H1 (cell line): ENCODE results near the gene TAC1. TPM values are rescaled to one million over a fixed set of nuclear protein-coding genes. Genes with fewer than 3 reads are reported as not detected.
A peak's percentile ranks its signal among the peaks of the same experiment; 100 is the strongest.

Experiments used
- CTCF ChIA-PET: fragments of 300-600 bp; sonication (Branson Sonifier 250); formaldehyde crosslinking; loops from one replicate; lab custom pipeline; 2021; ENCODE audit not compliant: partially characterized antibody; lab: Charles Lee
- POLR2A ChIA-PET: fragments of 300-600 bp; sonication (Branson Sonifier 250); formaldehyde crosslinking; loops from one replicate; lab custom pipeline; 2021; ENCODE audit warnings: inconsistent platforms; ENCODE audit not compliant: partially characterized antibody; lab: Charles Lee
- DNase-seq, 2 experiments: peaks; one replicate each; pipeline versions ENCODE4 v3.0.0 to v3.0.0-alpha.2; 2010 to 2022; ENCODE audit warnings: low spot score in 2 of 2, low read depth in 1 of 2, mixed read lengths in 1 of 2
- FAIRE-seq: peaks from 2 replicates; lab custom pipeline; 2011; peaks lifted over from hg19 to GRCh38; lab: Jason Lieb, UNC
- H2AFZ ChIP-seq: 2 replicates; pipeline ENCODE4 v1.8.1; 2012; ENCODE audit warnings: low read length, inconsistent platforms
- H2AK5ac ChIP-seq: 2 replicates; pipeline ENCODE4 v1.6.1; 2013; ENCODE audit warnings: low read depth, low read length
- H2BK120ac ChIP-seq: replicated peaks from 2 replicates; pipeline ENCODE3; 2013; ENCODE audit warnings: low read depth, low read length, inconsistent platforms
- H2BK12ac ChIP-seq: 2 replicates; pipeline ENCODE4 v1.6.1; 2013; ENCODE audit warnings: low read depth, low read length
- H2BK15ac ChIP-seq: 2 replicates; pipeline ENCODE4 v1.6.1; 2013; ENCODE audit warnings: low read length
- H2BK20ac ChIP-seq: 2 replicates; pipeline ENCODE4 v1.6.1; 2013; ENCODE audit warnings: low read length
- H2BK5ac ChIP-seq: 2 replicates; pipeline ENCODE4 v1.6.1; 2013; ENCODE audit warnings: low read depth, low read length
- H3K14ac ChIP-seq: 2 replicates; pipeline ENCODE4 v1.6.1; 2013; ENCODE audit warnings: inconsistent platforms; ENCODE audit not compliant: insufficient read length
- H3K18ac ChIP-seq: 2 replicates; pipeline ENCODE4 v1.6.1; 2013; ENCODE audit warnings: low read length; ENCODE audit errors: extremely low read depth
- H3K23ac ChIP-seq: 2 replicates; pipeline ENCODE4 v1.6.1; 2013; ENCODE audit warnings: inconsistent platforms; ENCODE audit not compliant: insufficient read length
- H3K23me2 ChIP-seq: 2 replicates; pipeline ENCODE4 v1.6.1; 2013; ENCODE audit warnings: low read depth, low read length
- H3K27ac ChIP-seq: 2 replicates; pipeline ENCODE4 v1.6.1; 2011; ENCODE audit warnings: low read depth, low read length, inconsistent platforms
- H3K27me3 ChIP-seq, 4 experiments: replicated peaks in 1 of 4; 1 replicate in 1 of 4; 2 replicates in 3 of 4; pipeline versions ENCODE4 v1.6.1 to v1.8.1; 2011 to 2013; ENCODE audit warnings: low read length in 3 of 4, mild to moderate bottlenecking in 3 of 4, inconsistent platforms in 2 of 4, mixed read lengths in 2 of 4, moderate library complexity in 1 of 4; ENCODE audit not compliant: control insufficient read depth in 3 of 4, insufficient read depth in 3 of 4; ENCODE audit errors: extremely low read depth in 1 of 4
- H3K36me3 ChIP-seq, 4 experiments: 2 replicates each; pipeline versions ENCODE4 v1.6.1 to v1.8.1; 2011 to 2013; ENCODE audit warnings: mild to moderate bottlenecking in 4 of 4, low read length in 3 of 4, moderate library complexity in 2 of 4, control low read depth in 1 of 4, inconsistent platforms in 1 of 4; ENCODE audit not compliant: insufficient read depth in 4 of 4, control insufficient read depth in 2 of 4
- H3K4ac ChIP-seq: replicated peaks from 2 replicates; pipeline ENCODE3; 2013; ENCODE audit warnings: low read length, low read depth, mixed read lengths, inconsistent platforms; ENCODE audit not compliant: insufficient read length
- H3K4me1 ChIP-seq, 4 experiments: replicated peaks in 1 of 4; 1 replicate in 1 of 4; 2 replicates in 3 of 4; pipeline versions ENCODE4 v1.6.1 to v1.8.1; 2011 to 2013; ENCODE audit warnings: low read length in 3 of 4, inconsistent platforms in 2 of 4, mixed read lengths in 1 of 4; ENCODE audit not compliant: insufficient read depth in 4 of 4, control insufficient read depth in 3 of 4
- H3K4me2 ChIP-seq, 2 experiments: 2 replicates each; pipeline versions ENCODE4 v1.6.1 to v1.8.1; 2011 to 2013; ENCODE audit warnings: low read depth in 2 of 2, low read length in 2 of 2, control low read depth in 1 of 2, inconsistent platforms in 1 of 2, mild to moderate bottlenecking in 1 of 2; ENCODE audit not compliant: insufficient read depth in 1 of 2
- H3K4me3 ChIP-seq, 4 experiments: fragments of 200-600, 300-600 bp in 1 of 4; sonication (generic), shearing (Covaris generic), sonication (Bioruptor Twin) in 1 of 4; 2 replicates each; pipeline versions ENCODE4 v1.5.1 to v1.8.1; 2011 to 2016; ENCODE audit warnings: low read length in 4 of 4, low read depth in 3 of 4, control low read depth in 2 of 4, inconsistent platforms in 2 of 4, mild to moderate bottlenecking in 2 of 4, mixed read lengths in 1 of 4, moderate library complexity in 1 of 4; ENCODE audit not compliant: insufficient read depth in 2 of 4; ENCODE audit errors: extremely low read depth in 1 of 4
- H3K56ac ChIP-seq: replicated peaks from 2 replicates; pipeline ENCODE3; 2013; ENCODE audit warnings: low read depth, mild to moderate bottlenecking, mixed read lengths, low read length, inconsistent platforms; ENCODE audit not compliant: insufficient read length
- H3K79me1 ChIP-seq: 2 replicates; pipeline ENCODE4 v1.6.1; 2013; ENCODE audit warnings: low read depth, low read length, control low read depth
- H3K79me2 ChIP-seq, 2 experiments: 2 replicates each; pipeline versions ENCODE4 v1.6.1 to v1.8.1; 2012 to 2013; ENCODE audit warnings: low read length in 2 of 2, mild to moderate bottlenecking in 2 of 2, inconsistent platforms in 1 of 2; ENCODE audit not compliant: insufficient read depth in 2 of 2, control insufficient read depth in 1 of 2
- H3K9ac ChIP-seq, 4 experiments: replicated peaks in 1 of 4; 1 replicate in 1 of 4; 2 replicates in 3 of 4; pipeline versions ENCODE4 v1.6.1 to v1.8.1; 2011 to 2013; ENCODE audit warnings: low read depth in 3 of 4, low read length in 3 of 4, control low read depth in 2 of 4, mild to moderate bottlenecking in 2 of 4, moderate library complexity in 2 of 4, inconsistent platforms in 1 of 4; ENCODE audit errors: extremely low read depth in 1 of 4
- H3K9me3 ChIP-seq, 2 experiments: 2 replicates each; pipeline versions ENCODE4 v1.6.1 to v1.8.1; 2012 to 2013; ENCODE audit warnings: mild to moderate bottlenecking in 2 of 2, moderate library complexity in 2 of 2, control low read depth in 1 of 2, inconsistent platforms in 1 of 2, low read depth in 1 of 2, low read length in 1 of 2, mixed read lengths in 1 of 2; ENCODE audit not compliant: insufficient read depth in 2 of 2
- H4K20me1 ChIP-seq, 2 experiments: replicated peaks in 1 of 2; 2 replicates each; pipeline versions ENCODE3 to v1.8.1; 2011 to 2013; ENCODE audit warnings: inconsistent platforms in 2 of 2, low read length in 2 of 2, mild to moderate bottlenecking in 1 of 2; ENCODE audit not compliant: insufficient read depth in 2 of 2, control insufficient read depth in 1 of 2
- H4K5ac ChIP-seq: 2 replicates; pipeline ENCODE4 v1.6.1; 2013; ENCODE audit warnings: low read length, low read depth, mixed read lengths, inconsistent platforms; ENCODE audit not compliant: insufficient read length
- H4K8ac ChIP-seq: 2 replicates; pipeline ENCODE4 v1.8.0; 2013; ENCODE audit warnings: mild to moderate bottlenecking, moderate library complexity, low read length, inconsistent platforms; ENCODE audit not compliant: insufficient read depth; ENCODE audit errors: extremely low read depth
- H4K91ac ChIP-seq: replicated peaks from 2 replicates; pipeline ENCODE3; 2013; ENCODE audit warnings: low read length, mixed read lengths, inconsistent platforms; ENCODE audit not compliant: insufficient read length
- BCL11A ChIP-seq, 2 experiments: IDR thresholded peaks; one replicate each; pipeline ENCODE4 v1.6.1; 2011; ENCODE audit warnings: low read depth in 2 of 2, low read length in 2 of 2, mild to moderate bottlenecking in 2 of 2
- EZH2 ChIP-seq: fragments of 200-600 bp; sonication (generic); IDR thresholded peaks from 2 replicates; pipeline ENCODE4 v1.7.1; 2012; ENCODE audit warnings: low read depth, mild to moderate bottlenecking, moderate library complexity, low read length, inconsistent platforms; ENCODE audit not compliant: severe bottlenecking
- GTF2F1 ChIP-seq: IDR thresholded peaks from 2 replicates; pipeline ENCODE4 v1.6.1; 2012; ENCODE audit warnings: low read depth, low read length, improper control_type of control experiment, borderline replicate concordance
- RBBP5 ChIP-seq: IDR thresholded peaks from 2 replicates; pipeline ENCODE4 v1.7.1; 2012; ENCODE audit warnings: low read depth, mild to moderate bottlenecking, inconsistent platforms, low read length, moderate library complexity, borderline replicate concordance
- SP2 ChIP-seq: IDR thresholded peaks from 2 replicates; pipeline ENCODE4 v1.6.1; 2012; ENCODE audit warnings: mild to moderate bottlenecking, low read length, inconsistent platforms
- TAF1 ChIP-seq: IDR thresholded peaks from 2 replicates; pipeline ENCODE4 v1.6.1; 2011; ENCODE audit warnings: mild to moderate bottlenecking, low read depth, low read length
- WGBS, 2 experiments: shearing (Covaris generic) in 1 of 2; methylation state at CpG; one replicate each; pipeline versions ENCODE4 v1.1.6 to v1.1.7; 2013 to 2015; ENCODE audit warnings: low lambda C conversion rate in 2 of 2, mixed read lengths in 2 of 2, inconsistent platforms in 1 of 2, low coverage in 1 of 2, missing lambda C conversion rate in 1 of 2; ENCODE audit not compliant: insufficient replicate concordance in 2 of 2, insufficient coverage in 1 of 2, insufficient read length in 1 of 2; ENCODE audit errors: extremely low coverage in 1 of 2, missing lambda C conversion rate in 1 of 2; 5-methylcytosine and 5-hydroxymethylcytosine counted together
- long read RNA-seq, 2 experiments: library from RNA in 1 of 2; library from capped mRNA in 1 of 2; stranded (forward); transcript quantifications; one replicate each; pipeline ENCODE4 v2.0.0, GENCODE V29; 2021; ENCODE audit warnings: inconsistent platforms in 1 of 2
- polyA minus RNA-seq, 3 experiments: library from RNA; depleted of rRNA, polyadenylated mRNA; stranded (reverse); fragments of >200 nt; gene quantifications; 1 replicate in 2 of 3; 2 replicates in 1 of 3; pipeline ENCODE4 v1.2.3, GENCODE V29; 2011
- polyA plus RNA-seq, 7 experiments: library from polyadenylated mRNA; depleted of rRNA in 3 of 7; stranded (reverse) in 5 of 7; unstranded in 2 of 7; fragments of >200 nt in 5 of 7; fragments of 200-250 nt in 2 of 7; gene quantifications; 1 replicate in 5 of 7; 2 replicates in 1 of 7; 4 replicates in 1 of 7; pipeline versions ENCODE4 v1.2.1 to v1.2.3, GENCODE V29; 2011 to 2013; ENCODE audit warnings: missing spikeins in 2 of 7, mixed read lengths in 2 of 7
- total RNA-seq: library from RNA; stranded (reverse); fragmentation: NEBNext Ultra II Directional; extraction: Animal tissue kit (Norgen Biotek cat#: 25700); gene quantifications from 2 replicates; pipeline ENCODE4 v1.2.1, GENCODE V29; 2021

Gene TAC1
- total RNA-seq (4.0 and 4.3 TPM in 2 replicates), polyA plus RNA-seq (2011; rRNA removed) (1.7 and 2.2 TPM in 2 replicates), polyA minus RNA-seq (2011; rRNA and poly(A)+ RNA removed) (0.20 and 1.5 TPM in 2 replicates)
- polyA plus RNA-seq (2011; cell fraction: cytosol; rRNA removed) = 4.6 TPM
- polyA plus RNA-seq (2011; cell fraction: nucleus; rRNA removed) = 3.4 TPM
- 2.3 to 2.8 TPM (median 2.5 TPM) in 4 replicates for polyA plus RNA-seq (2012, experiment 1 of 2)
- 0.84 TPM for polyA plus RNA-seq (2012, experiment 2 of 2)
- 5.8 TPM for polyA plus RNA-seq (2013, experiment 1 of 2)
- polyA plus RNA-seq (2013, experiment 2 of 2) = 7.1 TPM
- polyA minus RNA-seq (2011; cell fraction: cytosol; rRNA and poly(A)+ RNA removed) = not detected
- polyA minus RNA-seq (2011; cell fraction: nucleus; rRNA and poly(A)+ RNA removed) = 4.0 TPM
- long read RNA-seq, experiment 1, partial matches to known transcripts = 0 of 4 reads
- long read RNA-seq, experiment 1, other reads (novel, unspliced or antisense) = 2 of 4 reads
- long read RNA-seq, experiment 2, transcript TAC1-201 (7 exons, 1,239 nt) = major isoform, 11 of 12 reads
- long read RNA-seq, experiment 2, partial matches to known transcripts = 0 of 12 reads
- long read RNA-seq, experiment 2, other reads (novel, unspliced or antisense) = 0 of 12 reads

GRCh38 chr7:97731736-97732564, at the start of gene TAC1:
Gene TAC1 (plus strand): TSS chr7:97732086. CDS start chr7:97732613, 527 bp downstream.
- 0 out of 2 replicates have a peak within 1 kb of the TSS, but pooled peaks have one; percentile 16 for H3K18ac ChIP-seq
- peak within 1 kb of the TSS; percentile 72 to 96 for H3K4me2 ChIP-seq
- H4K5ac ChIP-seq = no peak within 1 kb of the TSS
- no peaks in the 10 kb centered on the region for H3K79me2 ChIP-seq
- no peaks in the 10 kb centered on the region for H3K79me1 ChIP-seq
- no peak within 1 kb of the TSS for H2BK20ac ChIP-seq
- H3K4me3 ChIP-seq = peak within 1 kb of the TSS; percentile 43 to 71 (median 52)
- 1% methylated on average over 43 of the region's 57 CpGs; no CpG with 5 or more reads in 1 of the 2 experiments for WGBS, 2 experiments
- peak within 1 kb of the TSS; percentile 0; the same call in 1 of the 2 replicates for H2BK12ac ChIP-seq
- peak in 1 of 2 experiments; percentile 76 for DNase-seq
- ChIA-PET CTCF (no interaction called here), POLR2A (interaction anchor here (0.6 to 2.2 kb wide), 4 partner anchors 12 to 233 kb away, joined by 3 to 7 read pairs (median 4); partner anchors contain the start of gene ASNS)
- H3K27me3 ChIP-seq = peaks cover 22 to 46% (median 38%) of the 10 kb centered on the region in 4 experiments
- no peak within 1 kb of the TSS for H4K91ac ChIP-seq
- FAIRE-seq = peak; percentile 57
- H3K27ac ChIP-seq = no peak within 1 kb of the TSS
- no peak within 1 kb of the TSS for H3K4ac ChIP-seq
- H3K9me3 ChIP-seq = no peaks in the 10 kb centered on the region
- no peak within 1 kb of the TSS for H2BK15ac ChIP-seq
- H3K9ac ChIP-seq = peak within 1 kb of the TSS in 3 of 4 experiments; percentile 31 to 38 (median 31); a peak in 4 of 7 replicates
- H2BK5ac ChIP-seq = no peak within 1 kb of the TSS; the same call in 1 of the 2 replicates
- no peak within 1 kb of the TSS for H3K56ac ChIP-seq
- no peak within 1 kb of the TSS for H3K14ac ChIP-seq
- H2AFZ ChIP-seq = peak within 1 kb of the TSS; percentile 85
- H2AK5ac ChIP-seq = no peak within 1 kb of the TSS
- peaks cover 3 to 11% (median 6%) of the 10 kb centered on the region in 4 experiments; a peak in 6 of 7 replicates for H3K4me1 ChIP-seq
- H4K20me1 ChIP-seq = no peaks in the 10 kb centered on the region
- peak within 1 kb of the TSS; percentile 68; the same call in 1 of the 2 replicates for H4K8ac ChIP-seq
- H2BK120ac ChIP-seq = no peak within 1 kb of the TSS
- no peaks in the 10 kb centered on the region for H3K36me3 ChIP-seq
- H3K23ac ChIP-seq = no peak within 1 kb of the TSS
- H3K23me2 ChIP-seq = peaks cover 16% of the 10 kb centered on the region
- peak; percentile 18 for TF ChIP-seq EZH2
- TF ChIP-seq BCL11A (IDR thresholded peaks at IDR 0.05; ENCODE audit: low read depth in 2 of 2, low read length in 2 of 2) = no peak
- peak; percentile 17; the same call in 1 of the 2 replicates for TF ChIP-seq RBBP5
- no peak for TF ChIP-seq GTF2F1
- no peak for TF ChIP-seq SP2
- peak; percentile 48; the same call in 1 of the 2 replicates for TF ChIP-seq TAF1
